CD4-positive, alpha-beta T cell (primary cell): ENCODE data around the gene GRIA4. TPM values are rescaled to one million over a fixed set of nuclear protein-coding genes. Genes with fewer than 3 reads are reported as not detected.

ENCODE experiments used
- ATAC-seq: fragments of 200-7000 bp; cut with Tn5 transposase; one replicate; pipeline ENCODE4 v1.10.0; 2022; ENCODE audit warnings: mild to moderate bottlenecking; ENCODE audit not compliant: poor library complexity
- CTCF ChIA-PET: fragments of 350-600 bp; sonication (Branson Sonifier 250); formaldehyde crosslinking; loops from one replicate; lab custom pipeline; 2021; ENCODE audit warnings: antibody characterized with exemption, inconsistent platforms; lab: Charles Lee
- POLR2A ChIA-PET: fragments of 350-600 bp; sonication (Branson Sonifier 250); formaldehyde crosslinking; loops from one replicate; lab custom pipeline; 2021; ENCODE audit warnings: antibody characterized with exemption, inconsistent platforms; lab: Charles Lee
- DNase-seq, 14 experiments: peaks; one replicate each; pipeline ENCODE4 v3.0.0-alpha.2; 2013 to 2020; ENCODE audit warnings: mixed read lengths in 2 of 14
- H3K27ac ChIP-seq, 2 donors: one replicate each; pipeline versions ENCODE4 v1.5.1 to v1.7.0; 2013; ENCODE audit warnings: low read length in 2 of 2, low read depth in 1 of 2, mild to moderate bottlenecking in 1 of 2
- H3K27me3 ChIP-seq, 2 experiments: 1 replicate in 1 of 2; 2 replicates in 1 of 2; pipeline versions ENCODE4 v1.6.1 to v1.7.0; 2013; ENCODE audit warnings: low read length in 2 of 2, control low read depth in 1 of 2, mild to moderate bottlenecking in 1 of 2, moderate library complexity in 1 of 2; ENCODE audit not compliant: insufficient read depth in 2 of 2, control insufficient read depth in 1 of 2
- H3K36me3 ChIP-seq: one replicate; pipeline ENCODE4 v1.6.1; 2013; ENCODE audit warnings: low read length, control low read depth; ENCODE audit not compliant: insufficient read depth
- H3K4me1 ChIP-seq: one replicate; pipeline ENCODE4 v1.6.1; 2013; ENCODE audit warnings: low read length, control low read depth; ENCODE audit not compliant: insufficient read depth
- H3K4me3 ChIP-seq: one replicate; pipeline ENCODE4 v1.5.1; 2013; ENCODE audit warnings: mild to moderate bottlenecking, low read length, moderate library complexity
- H3K9me3 ChIP-seq, 2 experiments: 1 replicate in 1 of 2; 2 replicates in 1 of 2; pipeline versions ENCODE4 v1.6.1 to v1.7.0; 2013; ENCODE audit warnings: low read length in 2 of 2, mild to moderate bottlenecking in 2 of 2, control low read depth in 1 of 2, moderate library complexity in 1 of 2; ENCODE audit not compliant: control insufficient read depth in 1 of 2, insufficient read depth in 1 of 2
- H3K27ac Mint-ChIP-seq: one replicate; pipeline ENCODE4 v1.8.0; 2020; ENCODE audit warnings: mixed read lengths
- H3K27me3 Mint-ChIP-seq: one replicate; pipeline ENCODE4 v1.8.0; 2021; ENCODE audit warnings: mixed read lengths
- H3K36me3 Mint-ChIP-seq: one replicate; pipeline ENCODE4 v1.8.0; 2021; ENCODE audit warnings: low read depth, mixed read lengths
- H3K4me1 Mint-ChIP-seq: one replicate; pipeline ENCODE4 v1.8.0; 2021; ENCODE audit warnings: low read depth, mixed read lengths
- H3K4me3 Mint-ChIP-seq: one replicate; pipeline ENCODE4 v1.8.0; 2020; ENCODE audit warnings: mild to moderate bottlenecking, mixed read lengths
- H3K9me3 Mint-ChIP-seq: one replicate; pipeline ENCODE4 v1.8.0; 2020; ENCODE audit warnings: mixed read lengths
- intact Hi-C, 2 experiments: fragments of 100-400 bp; cut with DNase I in 1 of 2; cut with micrococcal nuclease in 1 of 2; formaldehyde crosslinking; loops; one replicate each; pipeline versions ENCODE4 v1.15.1 to v1.9.0; 2023 to 2025; cut with DNase I, micrococcal nuclease
- total RNA-seq, 174 experiments: library from RNA in 2 of 174; stranded (reverse) in 2 of 174; gene quantifications; one replicate each; pipeline ENCODE4 v1.2.3 and lab custom pipeline; 2021 to 2026
- TF ChIP-seq, protein P1 (sequence below): fragments of 200-600 bp; IDR thresholded peaks from one replicate; pipeline ENCODE4 v1.8.0; 2022; ENCODE audit warnings: antibody characterized with exemption, mild to moderate bottlenecking

Gene GRIA4
- total RNA-seq, 2 experiments from 2014 or later = not detected

DNA sequence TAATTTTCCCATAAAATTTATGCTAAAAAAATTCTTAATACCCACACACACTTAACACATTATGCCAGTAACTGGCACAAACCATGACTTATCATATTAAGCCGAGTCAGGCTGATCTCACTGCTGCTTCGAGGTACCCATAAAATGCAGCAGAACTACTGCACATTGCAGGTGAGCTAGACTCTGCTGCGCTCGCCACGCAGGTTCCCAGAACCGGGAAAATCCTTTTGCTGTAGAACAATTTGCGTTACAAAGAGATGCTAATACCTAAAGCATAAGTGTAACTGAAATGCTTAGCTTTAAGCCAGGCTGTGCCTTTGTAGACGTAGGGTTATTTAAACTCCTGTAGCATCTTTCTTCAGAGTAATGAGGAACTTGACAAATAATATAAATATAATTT, 211.9 kb downstream of the GRIA4 start:
- Histone ChIP-seq H3K9me3 (no peaks in the 10 kb centered on the region), H3K4me3 (no peak overlapping the region), H3K27ac (no peak overlapping the region), H3K4me1 (no peaks in the 10 kb centered on the region), H3K27me3 (no peaks in the 10 kb centered on the region), H3K36me3 (no peaks in the 10 kb centered on the region)
- no peak for ATAC-seq
- peaks cover 6% of the 10 kb centered on the region for H3K27me3 Mint-ChIP-seq
- intact Hi-C loops = no loop called here
- CTCF ChIA-PET = no interaction called here
- H3K4me1 Mint-ChIP-seq = no peaks in the 10 kb centered on the region
- H3K9me3 Mint-ChIP-seq = no peaks in the 10 kb centered on the region
- no peak overlapping the region for H3K4me3 Mint-ChIP-seq
- no peaks in the 10 kb centered on the region for H3K36me3 Mint-ChIP-seq
- DNase-seq = no peak
- POLR2A ChIA-PET = no interaction called here
- H3K27ac Mint-ChIP-seq = no peak overlapping the region
- TF ChIP-seq, protein P1, sequence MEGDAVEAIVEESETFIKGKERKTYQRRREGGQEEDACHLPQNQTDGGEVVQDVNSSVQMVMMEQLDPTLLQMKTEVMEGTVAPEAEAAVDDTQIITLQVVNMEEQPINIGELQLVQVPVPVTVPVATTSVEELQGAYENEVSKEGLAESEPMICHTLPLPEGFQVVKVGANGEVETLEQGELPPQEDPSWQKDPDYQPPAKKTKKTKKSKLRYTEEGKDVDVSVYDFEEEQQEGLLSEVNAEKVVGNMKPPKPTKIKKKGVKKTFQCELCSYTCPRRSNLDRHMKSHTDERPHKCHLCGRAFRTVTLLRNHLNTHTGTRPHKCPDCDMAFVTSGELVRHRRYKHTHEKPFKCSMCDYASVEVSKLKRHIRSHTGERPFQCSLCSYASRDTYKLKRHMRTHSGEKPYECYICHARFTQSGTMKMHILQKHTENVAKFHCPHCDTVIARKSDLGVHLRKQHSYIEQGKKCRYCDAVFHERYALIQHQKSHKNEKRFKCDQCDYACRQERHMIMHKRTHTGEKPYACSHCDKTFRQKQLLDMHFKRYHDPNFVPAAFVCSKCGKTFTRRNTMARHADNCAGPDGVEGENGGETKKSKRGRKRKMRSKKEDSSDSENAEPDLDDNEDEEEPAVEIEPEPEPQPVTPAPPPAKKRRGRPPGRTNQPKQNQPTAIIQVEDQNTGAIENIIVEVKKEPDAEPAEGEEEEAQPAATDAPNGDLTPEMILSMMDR = no peak

- no peak overlapping the region for H3K27ac ChIP-seq
- Mint-ChIP-seq H3K36me3 (no peaks in the 10 kb centered on the region), H3K4me3 (no peak overlapping the region), H3K9me3 (no peaks in the 10 kb centered on the region), H3K27me3 (peaks cover 6% of the 10 kb centered on the region), H3K4me1 (no peaks in the 10 kb centered on the region), H3K27ac (no peak overlapping the region)
- POLR2A ChIA-PET = no interaction called here
- no peaks in the 10 kb centered on the region for H3K4me1 ChIP-seq
- ATAC-seq (no peak), DNase-seq (no peak)
- H3K9me3 ChIP-seq = no peaks in the 10 kb centered on the region
- H3K4me3 ChIP-seq = no peak overlapping the region
- H3K36me3 ChIP-seq = no peaks in the 10 kb centered on the region
- intact Hi-C loops = no loop called here
- no peaks in the 10 kb centered on the region for H3K27me3 ChIP-seq
- TF ChIP-seq, protein P1 = no peak
- CTCF ChIA-PET = no interaction called here
Measured at GRCh38 chr11:105823495-105824033, 213.7 kb downstream of the GRIA4 start.

DNA sequence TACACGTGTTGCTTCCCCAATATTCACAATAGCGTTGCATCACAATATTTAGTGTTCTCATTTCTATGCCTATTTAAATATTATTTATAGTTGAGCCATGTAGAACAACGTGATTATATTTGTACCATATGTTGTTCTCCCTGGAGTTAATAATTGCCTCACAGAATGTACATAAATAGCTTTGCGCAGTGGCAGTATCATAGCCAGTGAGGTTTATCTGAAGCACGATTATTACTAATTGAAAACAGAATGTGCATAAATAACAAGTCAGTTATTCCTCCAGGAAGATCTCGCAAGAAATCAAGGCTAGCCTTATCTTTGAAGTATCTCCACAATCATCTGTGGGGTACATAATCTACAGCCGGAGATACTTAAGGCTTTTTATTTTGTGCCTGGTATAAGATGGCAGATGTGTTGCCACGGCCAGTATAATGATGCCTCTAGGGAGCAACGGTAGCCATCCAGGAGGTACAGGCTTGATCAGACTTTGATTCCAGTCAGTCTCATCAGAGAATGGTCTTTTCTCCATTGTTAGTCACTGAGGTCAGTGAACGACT, 214.7 kb downstream of the GRIA4 start:
- no peak overlapping the region for H3K4me3 Mint-ChIP-seq
- H3K27me3 Mint-ChIP-seq = peaks cover 6% of the 10 kb centered on the region
- Histone ChIP-seq H3K9me3 (no peaks in the 10 kb centered on the region), H3K4me1 (no peaks in the 10 kb centered on the region), H3K27me3 (no peaks in the 10 kb centered on the region), H3K27ac (no peak overlapping the region), H3K36me3 (no peaks in the 10 kb centered on the region), H3K4me3 (no peak overlapping the region)
- DNase-seq = no peak
- ATAC-seq = no peak
- no peaks in the 10 kb centered on the region for H3K9me3 Mint-ChIP-seq
- intact Hi-C loops = no loop called here
- no peaks in the 10 kb centered on the region for H3K4me1 Mint-ChIP-seq
- TF ChIP-seq, protein P1 = no peak
- H3K27ac Mint-ChIP-seq = no peak overlapping the region
- H3K36me3 Mint-ChIP-seq = no peaks in the 10 kb centered on the region
- POLR2A ChIA-PET = no interaction called here
- CTCF ChIA-PET = no interaction called here
